Choroid plexus epithelial cell (primary cell): ENCODE results near the gene AUTS2.

ENCODE experiments used
- DNase-seq: peaks from one replicate; pipeline ENCODE4 v3.0.0-alpha.2; 2010; ENCODE audit warnings: low read depth
- H3K4me3 ChIP-seq: 2 replicates; pipeline ENCODE4 v1.5.1; 2011; ENCODE audit warnings: low read depth, mild to moderate bottlenecking, control low read depth, low read length, moderate library complexity
- CTCF ChIP-seq: conservative IDR thresholded peaks from 2 replicates; pipeline ENCODE4 v1.5.1; 2011; ENCODE audit warnings: low read depth, mild to moderate bottlenecking, control low read depth, inconsistent platforms, low read length, moderate library complexity

Gene AUTS2

GRCh38 chr7:70241536-70242175 lies 643.4 kb downstream of the AUTS2 start:
- TF ChIP-seq CTCF = no peak
- DNase-seq = no peak
- no peak overlapping the region for H3K4me3 ChIP-seq

- H3K4me3 ChIP-seq = no peak overlapping the region
- no peak for TF ChIP-seq CTCF
- no peak for DNase-seq
Measured at GRCh38 chr7:70242826-70243225, 644.6 kb downstream of the AUTS2 start.

GRCh38 chr7:70243443-70243842 lies 645.2 kb downstream of the AUTS2 start:
- DNase-seq = no peak
- H3K4me3 ChIP-seq = no peak overlapping the region
- TF ChIP-seq CTCF = no peak

- DNase-seq = no peak
- no peak for TF ChIP-seq CTCF
- no peak overlapping the region for H3K4me3 ChIP-seq
Measured at GRCh38 chr7:70257921-70258320, 659.6 kb downstream of the AUTS2 start.

- H3K4me3 ChIP-seq = no peak overlapping the region
- DNase-seq = no peak
- no peak for TF ChIP-seq CTCF
Measured at GRCh38 chr7:70259502-70259901, 661.2 kb downstream of the AUTS2 start.

GRCh38 chr7:70263471-70264255 lies 665.4 kb downstream of the AUTS2 start:
- no peak for TF ChIP-seq CTCF
- H3K4me3 ChIP-seq = no peak overlapping the region
- DNase-seq = no peak

GRCh38 chr7:70266186-70266585 lies 667.9 kb downstream of the AUTS2 start:
- TF ChIP-seq CTCF = no peak
- DNase-seq = peak; percentile 2
- no peak overlapping the region for H3K4me3 ChIP-seq
